GM12892 (cell line): ENCODE measurements around the gene TCF12.

ENCODE experiments used
- DNase-seq: peaks from one replicate; pipeline ENCODE4 v3.0.0; 2011; ENCODE audit not compliant: insufficient read length
- FAIRE-seq: peaks from 2 replicates; lab custom pipeline; 2011; peaks lifted over from hg19 to GRCh38; lab: Jason Lieb, UNC
- POLR2A ChIP-seq: IDR thresholded peaks from 2 replicates; pipeline ENCODE4 v1.6.1; 2011; ENCODE audit warnings: low read depth, low read length, control low read depth
- POLR2AphosphoS5 ChIP-seq: IDR thresholded peaks from 2 replicates; pipeline ENCODE4 v1.6.1; 2011; ENCODE audit warnings: low read depth, low read length, control low read depth
- TAF1 ChIP-seq: IDR thresholded peaks from 2 replicates; pipeline ENCODE4 v1.6.1; 2011; ENCODE audit warnings: low read depth, mild to moderate bottlenecking, control low read depth, low read length, borderline replicate concordance

TCF12 gene

GRCh38 chr15:56959318-56959648, 40.8 kb downstream of the TCF12 start:
- DNase-seq: no peak
- no peak for TF ChIP-seq TAF1
- no peak for FAIRE-seq

GRCh38 chr15:56960116-56960515, 41.7 kb downstream of the TCF12 start:
- FAIRE-seq (no peak), DNase-seq (no peak)
- no peak for TF ChIP-seq POLR2A
- no peak for TF ChIP-seq POLR2AphosphoS5
- TF ChIP-seq TAF1: no peak

- TF ChIP-seq POLR2AphosphoS5 (no peak), TAF1 (no peak), POLR2A (no peak)
- DNase-seq: no peak
Observed at GRCh38 chr15:56963126-56963525, 44.7 kb downstream of the TCF12 start.

GRCh38 chr15:56963710-56964109, 45.3 kb downstream of the TCF12 start:
- TF ChIP-seq POLR2A (no peak), POLR2AphosphoS5 (no peak), TAF1 (no peak)
- DNase-seq: no peak
- FAIRE-seq: no peak

More at GRCh38 chr15:56963126-56963525, 44.7 kb downstream of the TCF12 start:
- FAIRE-seq: no peak

GRCh38 chr15:56964182-56964581, 45.7 kb downstream of the TCF12 start:
- FAIRE-seq: no peak
- DNase-seq: no peak
- TF ChIP-seq POLR2A: no peak
- TF ChIP-seq POLR2AphosphoS5: no peak
- TF ChIP-seq TAF1: no peak

- FAIRE-seq (no peak), DNase-seq (no peak)
- TF ChIP-seq POLR2A (no peak), POLR2AphosphoS5 (no peak), TAF1 (no peak)
Observed at GRCh38 chr15:56965231-56966013, 47.0 kb downstream of the TCF12 start.

GRCh38 chr15:56967336-56967735, 48.9 kb downstream of the TCF12 start:
- no peak for DNase-seq
- TF ChIP-seq POLR2AphosphoS5 (no peak), TAF1 (no peak), POLR2A (no peak)
- FAIRE-seq: no peak

- FAIRE-seq (no peak), DNase-seq (no peak)
- TF ChIP-seq TAF1 (no peak), POLR2AphosphoS5 (no peak), POLR2A (no peak)
Observed at GRCh38 chr15:56968256-56968655, 49.8 kb downstream of the TCF12 start.

GRCh38 chr15:56968821-56969220, 50.4 kb downstream of the TCF12 start:
- TF ChIP-seq POLR2A: no peak
- TF ChIP-seq POLR2AphosphoS5: no peak
- no peak for TF ChIP-seq TAF1
- DNase-seq: no peak
- no peak for FAIRE-seq

GRCh38 chr15:56969265-56969895, 50.9 kb downstream of the TCF12 start:
- TF ChIP-seq POLR2AphosphoS5: no peak
- FAIRE-seq: no peak
- DNase-seq: no peak

GRCh38 chr15:56971571-56971970, 53.1 kb downstream of the TCF12 start:
- no peak for FAIRE-seq

GRCh38 chr15:56972016-56972415, 53.6 kb downstream of the TCF12 start:
- TF ChIP-seq TAF1: no peak
- TF ChIP-seq POLR2A: no peak
- TF ChIP-seq POLR2AphosphoS5: no peak
- DNase-seq (no peak), FAIRE-seq (no peak)

More at GRCh38 chr15:56971571-56971970, 53.1 kb downstream of the TCF12 start:
- no peak for DNase-seq
- no peak for TF ChIP-seq POLR2A
- no peak for TF ChIP-seq POLR2AphosphoS5
- no peak for TF ChIP-seq TAF1

GRCh38 chr15:56972426-56972825, 54.0 kb downstream of the TCF12 start:
- no peak for FAIRE-seq
- DNase-seq: no peak
- TF ChIP-seq POLR2AphosphoS5: no peak
- no peak for TF ChIP-seq TAF1
- TF ChIP-seq POLR2A: no peak
